Stimulated activated CD8-positive, alpha-beta memory T cell treated with anti-CD3 and anti-CD28 coated beads, Interleukin-12 subunit alpha, Interleukin-12 subunit beta, amount 100 ng/mL, for 4 hours (primary cell): Measurements from ENCODE around the gene LRMDA.

Source experiments
- DNase-seq: peaks from one replicate; pipeline ENCODE4 v3.0.0-alpha.2; 2020; ENCODE audit warnings: low read depth

Gene LRMDA

DNA sequence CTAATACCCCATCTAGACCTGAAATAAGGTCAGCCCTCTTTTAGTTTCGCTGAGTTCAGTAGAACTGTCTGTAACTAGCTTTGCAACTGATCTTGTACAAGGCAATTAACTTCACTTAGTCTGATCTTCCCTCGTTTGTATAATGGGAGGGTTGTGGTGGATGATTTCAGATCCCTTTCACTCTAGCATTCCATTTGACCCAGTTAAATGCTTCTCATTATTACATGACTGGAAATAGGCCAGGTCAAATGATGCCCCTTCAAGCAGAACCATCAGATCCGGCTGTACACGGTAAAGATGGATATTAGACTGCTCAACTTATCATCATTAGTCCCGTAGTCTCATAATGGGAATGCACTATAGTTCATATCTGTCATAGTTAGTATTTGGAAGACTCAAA lies 1009.0 kb downstream of the LRMDA start:
- DNase-seq = no peak

DNA sequence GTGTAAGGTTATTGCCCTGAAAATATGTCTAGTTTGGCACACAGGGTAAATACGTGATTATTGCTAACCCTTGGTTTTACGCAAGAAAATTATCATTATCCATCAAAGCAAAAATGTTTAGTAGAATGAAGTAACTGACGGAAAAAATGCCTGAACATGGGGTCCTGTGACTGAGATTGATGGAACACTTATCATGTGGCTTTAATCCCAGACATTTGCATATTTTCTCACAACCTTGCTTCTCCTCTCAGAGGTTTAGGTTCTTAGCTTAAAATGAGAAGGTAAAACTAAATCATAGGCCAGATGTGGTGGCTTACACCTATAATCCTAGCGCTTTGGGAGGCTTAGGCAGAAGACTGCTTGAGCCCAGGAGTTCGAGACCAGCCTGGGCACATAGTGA lies 1010.7 kb downstream of the LRMDA start:
- DNase-seq = no peak

DNA sequence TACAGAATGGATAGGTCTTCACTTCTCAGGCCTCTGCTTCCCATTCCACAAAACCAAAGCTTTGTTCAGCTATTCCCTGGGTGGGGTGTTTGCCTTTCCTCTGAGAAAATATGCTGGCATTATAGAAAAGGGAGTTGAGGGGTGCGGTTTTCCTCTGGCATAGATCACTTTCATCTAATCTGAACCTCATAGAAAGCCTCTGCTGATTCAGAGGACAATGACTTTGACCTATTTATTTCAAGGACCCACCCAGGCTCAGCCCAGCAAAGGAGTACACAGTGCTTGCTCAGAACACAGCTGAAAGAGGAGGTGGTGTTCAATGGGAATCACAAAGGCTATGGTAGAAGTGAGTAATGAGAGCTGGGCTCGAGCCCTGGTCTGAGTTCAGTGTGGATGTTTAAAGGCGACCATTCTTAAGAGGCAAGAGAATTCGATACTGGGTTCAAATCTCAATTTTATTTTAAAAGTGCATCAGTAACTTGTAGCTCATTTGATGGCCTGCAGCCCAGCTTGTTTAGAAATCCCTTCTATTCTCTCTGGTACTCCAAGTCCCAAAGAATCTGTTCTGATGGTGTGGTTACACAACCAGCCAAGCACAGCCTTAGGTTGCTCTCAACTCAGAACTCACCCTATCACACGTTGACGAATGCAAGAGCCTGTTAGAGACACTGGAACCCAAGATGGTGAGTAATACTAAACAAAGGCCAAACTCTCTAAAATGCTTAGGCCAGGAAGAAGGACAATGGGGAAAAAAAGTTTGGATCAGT lies 1012.8 kb downstream of the LRMDA start:
- DNase-seq = no peak

DNA sequence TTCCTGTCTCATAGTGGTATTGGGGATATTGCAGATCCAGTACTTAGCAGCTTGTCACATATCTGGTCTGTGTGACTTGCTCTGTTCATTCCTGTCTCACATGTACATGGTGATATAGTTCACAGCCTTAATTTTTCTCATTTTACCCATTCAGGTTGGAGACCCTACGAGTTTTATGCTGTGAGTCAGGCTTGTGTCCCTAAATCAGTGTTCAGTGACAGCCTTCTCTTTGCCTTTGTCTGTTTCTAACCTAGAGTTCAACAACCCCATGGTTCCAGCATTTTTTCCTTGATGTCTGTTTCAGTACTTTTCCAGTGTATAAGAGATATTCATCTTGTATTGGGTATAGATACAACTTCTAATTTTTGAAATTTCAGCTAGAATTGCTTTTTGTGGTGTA lies 1016.2 kb downstream of the LRMDA start:
- DNase-seq = no peak

DNA sequence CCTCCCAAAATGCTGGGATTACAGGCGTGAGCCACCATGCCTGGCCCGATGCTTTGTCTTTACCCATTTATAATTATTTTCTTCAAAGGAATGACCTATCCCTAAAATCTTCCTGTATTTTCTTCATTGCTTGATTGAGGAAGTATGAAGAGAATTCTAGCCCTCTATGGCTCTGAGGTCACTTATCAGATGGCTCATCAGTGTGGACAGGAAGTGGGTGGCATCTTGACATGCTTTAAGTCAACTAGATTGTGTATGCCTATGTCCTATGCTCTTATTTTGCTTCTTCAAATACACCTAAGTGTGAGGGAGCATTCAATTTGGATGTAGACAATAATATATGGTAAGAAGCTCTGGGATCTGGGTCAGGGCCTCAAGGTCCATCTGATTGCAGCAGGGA lies 1020.5 kb downstream of the LRMDA start:
- DNase-seq = no peak

DNA sequence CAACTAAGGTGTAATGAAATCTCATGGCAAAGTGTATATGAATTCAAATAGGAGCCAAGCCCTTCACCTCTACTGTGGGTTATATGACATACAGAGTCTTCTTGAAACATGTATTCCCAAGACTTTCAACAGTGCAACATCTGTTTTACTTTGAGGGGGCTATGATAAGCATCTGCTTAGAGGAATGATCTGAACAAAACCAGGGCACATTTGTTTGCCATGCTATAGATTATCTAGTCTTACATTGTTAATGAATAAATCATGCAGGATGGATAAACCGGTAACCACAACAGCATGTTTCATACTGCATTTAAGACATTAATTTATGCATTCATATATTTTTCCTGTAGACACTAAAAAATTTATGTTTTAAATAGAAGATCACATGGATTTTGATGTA lies 1021.9 kb downstream of the LRMDA start:
- DNase-seq = no peak

DNA sequence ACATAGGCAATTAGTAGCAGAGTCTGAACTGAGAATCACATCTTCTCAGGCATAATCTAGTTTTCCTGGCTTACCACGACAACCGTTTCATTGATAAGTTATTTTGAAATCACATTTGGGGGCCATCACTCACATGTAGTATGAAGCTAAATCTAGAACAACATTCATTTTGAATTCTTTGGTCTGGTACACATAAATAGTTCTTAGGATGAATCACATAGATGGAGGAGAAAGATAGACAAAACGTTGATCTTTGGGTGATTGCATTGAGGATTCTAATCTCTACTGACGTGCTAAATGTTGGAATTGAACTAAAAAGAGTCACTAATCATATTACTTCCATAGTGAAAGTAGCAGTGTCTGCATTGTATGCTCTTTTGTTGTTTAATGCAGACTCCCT lies 1022.6 kb downstream of the LRMDA start:
- DNase-seq = no peak

DNA sequence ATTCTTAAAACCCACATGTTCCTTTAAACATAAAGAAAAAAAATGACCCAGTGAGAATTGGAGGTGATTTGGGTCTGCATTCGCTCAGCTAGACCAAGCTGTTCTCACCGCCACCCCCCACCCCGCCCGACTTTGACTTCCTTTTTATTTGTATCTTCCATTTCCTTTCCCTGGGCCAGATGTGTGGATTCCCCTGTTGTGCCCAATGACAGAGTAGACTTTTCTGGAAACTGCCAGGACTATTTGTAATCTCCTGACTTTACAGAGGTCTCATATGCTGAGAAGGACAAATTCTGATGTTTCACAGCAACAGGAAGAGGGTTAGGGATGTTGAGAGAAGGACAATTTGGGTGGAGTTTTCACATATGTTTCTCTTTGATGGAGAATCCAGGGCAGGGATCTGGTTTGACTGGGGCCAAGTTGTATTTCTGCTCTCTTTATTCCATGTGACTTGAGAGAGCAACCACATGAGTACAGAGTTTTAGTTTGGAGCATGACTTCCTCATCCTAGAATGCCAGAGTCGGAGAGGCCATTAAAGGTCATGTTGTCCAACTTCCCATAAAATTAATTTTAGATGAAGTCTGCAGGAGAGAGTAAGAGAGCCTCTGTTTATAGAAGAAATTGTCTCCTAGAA lies 1023.2 kb downstream of the LRMDA start:
- DNase-seq = no peak

DNA sequence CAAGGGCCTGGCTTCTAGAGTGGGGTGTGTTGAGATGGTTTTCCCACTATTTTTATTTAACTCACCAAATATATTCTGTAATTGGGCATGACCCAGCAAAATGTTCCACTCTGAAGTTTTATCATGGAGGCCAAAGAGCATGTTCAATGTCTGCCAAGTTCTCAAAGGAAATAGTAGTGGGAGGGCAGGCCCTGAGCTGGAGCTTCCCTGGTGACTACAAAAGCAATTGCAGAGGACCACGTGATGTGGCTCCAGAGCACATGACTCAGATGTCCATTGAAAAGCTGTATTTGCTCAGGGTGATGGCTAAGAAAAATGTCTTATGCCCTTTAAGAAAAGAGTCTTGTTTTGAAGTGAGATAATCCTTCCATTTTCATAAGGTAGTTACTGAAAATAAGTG lies 1024.8 kb downstream of the LRMDA start:
- no peak for DNase-seq

DNA sequence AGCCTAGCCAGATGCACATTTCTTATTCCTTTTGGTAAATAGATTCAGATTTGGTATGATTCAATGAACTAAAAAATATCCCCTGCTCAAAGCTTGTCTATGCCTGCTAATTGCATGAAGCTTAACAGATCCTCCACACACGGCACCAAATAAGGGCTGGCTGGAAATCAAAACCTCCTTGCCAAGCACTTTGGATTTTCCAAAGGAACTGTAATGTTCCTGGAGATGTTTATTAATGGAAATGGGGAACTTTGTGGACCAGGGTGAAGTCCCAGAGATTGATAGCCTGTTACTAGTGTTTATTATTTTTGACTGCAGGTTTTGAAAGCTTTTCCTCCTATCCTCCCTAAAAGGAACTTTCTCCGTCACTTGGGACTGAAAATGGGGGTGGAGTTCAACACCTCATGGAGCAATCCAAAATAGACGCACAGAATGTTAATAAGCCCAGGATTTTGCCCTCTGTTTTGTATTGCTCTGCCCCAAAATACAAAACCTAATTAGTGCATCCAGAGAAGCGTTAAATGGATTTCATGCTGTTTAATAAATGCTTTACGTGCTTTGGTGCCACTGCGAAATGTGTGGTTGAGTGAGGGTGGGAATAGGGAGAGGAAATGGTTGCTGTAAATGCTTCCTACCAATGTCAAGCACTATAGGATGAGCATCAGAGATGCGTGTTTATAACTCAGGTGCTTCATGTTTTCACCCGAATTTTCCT lies 1027.7 kb downstream of the LRMDA start:
- DNase-seq = no peak

DNA sequence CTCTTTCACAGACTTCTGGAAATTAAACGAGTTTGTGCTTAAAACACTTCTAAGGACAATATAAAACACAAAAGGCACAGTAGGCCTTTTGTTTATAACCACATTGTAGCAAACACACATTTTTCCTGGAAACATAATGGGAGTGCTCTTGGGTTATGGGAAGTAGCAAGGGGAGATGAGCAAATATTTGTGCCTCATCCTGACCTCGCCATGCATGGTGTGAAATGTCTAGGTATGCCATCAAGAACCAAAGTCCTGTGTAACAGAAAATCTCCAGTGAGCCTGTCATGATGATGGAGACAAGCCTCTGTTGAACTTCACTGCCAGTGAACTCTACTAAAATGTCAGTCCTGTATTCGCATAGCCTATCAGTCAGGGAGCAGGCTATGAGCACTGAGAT lies 1029.6 kb downstream of the LRMDA start:
- DNase-seq = no peak

DNA sequence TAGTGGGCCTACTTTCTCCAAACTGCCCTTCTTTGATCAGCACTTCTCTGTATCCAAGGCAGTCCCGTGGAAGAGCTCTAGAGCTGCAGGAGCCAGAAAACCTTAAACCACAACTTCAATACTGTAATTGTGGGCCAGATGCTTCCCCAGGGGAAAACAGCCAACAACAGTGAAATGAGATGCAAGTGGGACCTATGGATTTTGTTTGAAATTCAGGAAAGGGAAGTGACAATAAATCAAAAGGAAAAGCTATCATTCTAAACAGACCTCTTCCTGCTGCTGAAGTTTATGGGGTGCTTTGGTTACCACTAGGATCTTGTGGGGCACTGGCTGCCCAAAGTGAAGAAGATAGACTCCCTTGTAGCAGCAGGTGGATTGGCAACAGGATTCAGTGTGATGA lies 1031.7 kb downstream of the LRMDA start:
- DNase-seq = no peak

DNA sequence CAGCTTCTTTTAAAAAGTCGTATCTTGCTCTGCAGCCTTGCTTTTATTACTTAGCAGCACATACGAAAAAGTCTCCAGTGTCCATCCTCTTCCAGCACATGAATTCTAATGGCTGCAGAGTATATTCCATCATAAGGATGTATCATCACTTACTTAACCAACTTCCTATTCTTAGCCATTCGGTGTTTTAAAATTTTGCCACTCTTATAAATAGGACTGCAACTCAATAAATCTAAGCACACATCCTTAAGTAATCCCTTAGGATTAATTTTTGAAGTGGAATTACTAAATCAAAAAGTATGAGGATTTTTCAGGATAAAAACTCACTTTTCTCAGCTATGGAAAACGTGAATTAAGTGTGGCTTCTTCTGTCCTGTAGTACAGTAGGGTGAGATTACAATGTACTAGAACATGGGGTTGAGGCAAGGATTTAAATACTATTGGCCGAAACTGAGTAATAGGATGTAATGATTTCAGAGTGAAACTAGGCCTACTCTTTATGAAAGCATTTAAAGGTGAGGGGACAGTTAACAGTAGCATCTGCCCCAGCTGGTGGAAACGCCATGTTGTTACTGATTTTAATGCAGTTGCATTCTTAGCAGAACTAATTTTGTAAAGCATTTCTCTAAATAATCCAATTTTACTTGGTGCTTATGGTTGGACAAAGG lies 1035.5 kb downstream of the LRMDA start:
- no peak for DNase-seq

DNA sequence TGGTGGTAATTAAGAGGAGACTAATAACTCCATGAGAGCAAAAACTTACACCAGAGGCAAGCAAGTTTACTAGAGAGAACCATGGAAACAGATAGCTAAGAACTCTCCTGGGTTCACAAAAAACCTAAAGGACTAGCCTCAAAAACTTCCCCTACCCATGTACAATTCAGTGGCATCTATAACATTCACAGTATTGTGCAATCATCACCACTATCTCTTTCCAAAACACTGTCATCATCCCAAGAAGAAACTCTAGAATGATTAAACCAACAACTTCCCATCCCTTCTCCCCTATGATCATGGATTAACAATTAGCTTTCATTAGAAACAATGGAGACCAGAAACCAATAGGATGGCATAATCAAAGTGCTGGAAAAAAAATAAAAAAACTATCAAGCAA lies 1038.3 kb downstream of the LRMDA start:
- DNase-seq = no peak

DNA sequence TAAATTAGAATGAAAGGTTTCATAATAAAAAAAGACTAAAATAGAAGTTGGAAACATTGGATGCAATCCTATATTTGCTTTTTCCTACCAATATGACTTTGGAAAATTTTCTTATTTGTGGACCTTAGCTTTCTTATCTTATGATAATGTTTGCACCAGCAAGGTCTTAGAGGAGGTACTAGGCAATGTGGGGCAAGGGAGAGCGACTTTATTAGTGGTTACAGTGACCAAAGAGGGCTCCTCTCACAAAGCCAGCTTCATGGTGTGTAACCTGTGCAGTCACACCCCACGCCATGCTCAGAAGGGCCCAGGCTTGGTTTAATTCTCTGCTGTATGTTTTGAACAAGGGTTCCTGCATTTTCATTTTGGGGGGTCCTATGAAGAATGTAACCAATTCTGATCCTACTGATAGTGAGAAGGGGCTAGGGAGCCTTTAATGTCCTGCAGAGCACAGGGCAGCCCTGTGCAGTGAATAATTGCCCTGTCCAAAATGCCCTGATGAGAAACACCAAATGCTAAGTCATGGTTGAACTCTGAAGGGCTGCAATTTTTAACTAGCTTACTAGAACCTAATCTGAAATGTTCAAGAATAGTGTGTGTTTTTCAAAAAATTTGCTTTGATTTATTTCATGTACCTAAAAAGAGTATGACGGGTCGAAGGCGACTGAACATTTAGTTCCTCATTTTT lies 1047.8 kb downstream of the LRMDA start:
- no peak for DNase-seq

DNA sequence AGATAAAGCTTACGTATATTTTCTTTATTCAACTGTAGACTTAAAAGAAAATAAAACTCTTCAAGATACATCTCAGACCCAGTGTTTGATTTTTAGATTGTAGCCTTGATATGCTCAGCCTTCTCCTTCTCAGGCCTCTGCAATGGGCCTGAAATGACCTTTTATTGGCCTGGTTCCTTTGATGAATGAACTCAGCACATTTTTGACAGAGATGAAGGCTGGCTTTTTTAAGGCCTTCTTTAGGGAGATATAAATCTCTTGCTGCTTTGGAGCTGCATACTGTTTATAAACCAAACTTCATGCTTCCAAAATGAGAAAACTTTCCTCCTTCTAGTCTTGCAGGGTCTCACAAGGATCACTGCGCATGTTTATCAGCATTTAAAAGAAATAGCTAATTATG lies 1049.8 kb downstream of the LRMDA start:
- no peak for DNase-seq

DNA sequence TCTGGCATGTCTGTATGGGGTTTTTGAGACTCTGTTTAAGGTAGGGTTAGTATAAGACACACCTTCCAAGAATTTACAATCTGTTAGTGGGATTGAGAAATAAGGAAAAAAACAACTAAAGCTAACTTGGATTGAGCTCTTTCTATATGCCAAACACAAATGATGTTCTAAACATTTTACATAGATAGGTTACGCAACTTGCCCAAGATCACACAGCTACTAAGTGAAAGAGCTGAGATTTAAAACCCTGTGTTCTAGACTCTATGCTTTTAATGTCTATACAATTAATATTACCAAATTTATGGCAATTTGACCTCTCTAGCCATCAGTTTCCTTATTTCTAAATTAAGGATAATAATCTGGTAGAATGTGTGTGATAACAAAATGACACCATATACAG lies 1056.2 kb downstream of the LRMDA start:
- DNase-seq = no peak

DNA sequence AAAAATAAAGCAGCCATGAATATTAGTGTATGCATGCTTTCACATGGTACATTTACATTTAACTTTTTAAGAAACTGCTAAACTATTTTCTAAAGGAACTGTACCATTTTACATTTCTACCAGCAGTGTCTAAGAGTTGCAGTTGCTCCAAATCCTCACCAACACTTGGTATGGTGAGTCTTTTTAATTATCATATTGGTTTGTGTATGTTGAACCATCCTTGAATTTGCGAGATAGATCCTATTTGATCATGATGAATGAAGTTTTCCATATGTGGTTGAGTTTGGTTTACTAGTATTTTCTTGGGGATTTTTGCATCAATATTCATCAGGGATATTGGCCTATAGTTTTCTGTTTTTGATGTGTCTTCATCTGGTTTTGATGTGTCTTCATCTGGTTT lies 1057.2 kb downstream of the LRMDA start:
- DNase-seq = no peak

DNA sequence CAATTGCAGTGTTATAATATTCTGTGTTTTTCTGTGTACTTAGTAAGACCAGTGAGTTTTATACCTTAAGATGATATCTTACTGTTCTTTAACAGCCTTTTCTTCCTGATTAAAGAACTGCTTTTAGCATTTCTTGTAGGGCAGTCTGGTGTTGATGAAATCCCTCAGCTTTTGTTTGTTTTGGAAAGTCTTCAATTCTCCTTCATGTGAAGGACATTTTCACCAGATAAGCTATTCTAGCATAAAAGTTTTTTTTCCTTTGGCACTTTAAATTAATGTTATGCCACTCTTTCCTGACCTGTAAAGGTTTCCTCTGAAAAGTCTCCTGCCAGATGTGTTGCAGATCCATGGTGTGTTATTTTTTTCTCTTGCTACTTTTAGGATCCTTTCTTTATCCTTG lies 1059.8 kb downstream of the LRMDA start:
- DNase-seq = no peak

DNA sequence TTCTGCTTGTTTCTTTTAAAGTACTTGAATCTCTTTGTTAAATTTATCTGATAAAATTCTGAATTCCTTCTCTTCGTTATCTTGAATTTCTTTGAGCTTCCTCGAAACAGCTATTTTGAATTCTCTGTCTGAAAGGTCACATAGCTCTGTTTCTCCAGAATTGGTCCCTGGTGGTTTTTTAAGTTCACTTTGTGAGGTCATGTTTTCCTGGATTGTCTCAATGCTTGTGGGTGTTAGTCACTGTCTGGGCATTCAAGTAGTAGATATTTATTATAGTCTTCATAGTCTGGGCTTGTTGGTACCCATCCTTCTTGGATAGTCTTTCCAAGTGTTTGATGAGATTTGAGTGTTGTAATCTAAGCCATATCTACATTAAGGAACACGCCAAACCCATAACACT lies 1060.6 kb downstream of the LRMDA start:
- DNase-seq = no peak

DNA sequence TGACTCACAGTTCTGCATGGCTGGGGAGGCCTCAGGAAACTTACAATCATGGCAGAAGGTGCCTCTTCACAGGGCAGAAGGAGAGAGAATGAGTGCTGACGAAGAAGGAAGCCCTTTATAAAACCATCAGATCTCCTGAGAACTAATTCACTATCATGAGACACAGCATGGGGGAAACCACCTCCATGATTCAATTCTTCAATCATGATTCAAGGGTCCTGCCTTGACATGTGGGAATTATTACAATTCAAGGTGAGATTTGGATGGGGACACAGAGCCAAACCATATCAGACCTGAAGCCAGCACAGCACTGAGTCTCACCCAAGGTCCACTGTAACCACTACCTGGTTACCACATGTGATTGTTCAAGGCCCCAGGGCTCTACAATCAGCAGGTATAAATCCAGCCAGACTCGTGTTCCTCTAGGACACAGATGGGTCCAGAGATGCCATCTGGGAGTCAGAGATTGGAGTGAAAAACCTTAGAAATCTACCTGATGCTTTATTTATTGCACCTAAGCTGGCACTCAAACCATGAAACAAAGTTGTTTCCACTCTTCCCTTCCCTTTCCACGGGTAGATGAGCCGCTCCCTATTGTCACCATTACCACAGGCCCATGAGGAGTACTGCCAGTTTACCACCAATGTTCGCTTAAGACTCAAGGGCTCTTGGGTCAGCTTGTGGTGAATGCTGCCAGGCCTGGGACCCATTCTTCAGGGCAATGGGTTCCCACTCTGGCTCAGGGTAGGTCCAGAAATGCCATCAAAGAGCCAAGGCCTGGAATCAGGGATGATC lies 1061.5 kb downstream of the LRMDA start:
- no peak for DNase-seq
